ENCODE data around the gene KLF2.
"Not testable (repeated sequence)": the region's sequence is repeated elsewhere in the genome, so short reads cannot be mapped to it uniquely, and the experiment has no call there.

KLF2 gene

GRCh38 chr19:16338470-16339360 lies 14.1 kb downstream of the KLF2 start:
- DNase-seq = peak; percentile 91

- DNase-seq = no peak
Measured at GRCh38 chr19:16339361-16339725, 14.7 kb downstream of the KLF2 start.

DNA sequence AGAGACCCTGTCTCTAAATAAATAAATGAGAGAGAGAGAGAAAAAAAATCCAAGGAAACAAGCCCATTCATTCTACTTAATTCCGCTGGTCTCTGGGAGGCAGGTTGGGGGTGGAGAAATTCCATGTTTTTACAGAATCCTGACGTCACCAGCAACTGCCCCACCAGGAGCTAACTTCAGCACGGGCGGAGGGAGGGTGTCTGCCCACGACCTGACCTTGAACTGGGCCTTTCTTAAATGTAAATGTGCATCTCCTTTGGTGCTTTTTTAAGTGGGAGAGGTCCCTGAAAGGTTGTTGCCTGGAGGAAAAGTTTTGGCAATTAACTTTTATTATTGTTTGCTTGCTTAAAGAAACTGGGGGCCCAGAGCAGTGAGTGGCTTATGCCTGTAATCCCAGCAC lies 15.5 kb downstream of the KLF2 start:
- no peak for DNase-seq

DNA sequence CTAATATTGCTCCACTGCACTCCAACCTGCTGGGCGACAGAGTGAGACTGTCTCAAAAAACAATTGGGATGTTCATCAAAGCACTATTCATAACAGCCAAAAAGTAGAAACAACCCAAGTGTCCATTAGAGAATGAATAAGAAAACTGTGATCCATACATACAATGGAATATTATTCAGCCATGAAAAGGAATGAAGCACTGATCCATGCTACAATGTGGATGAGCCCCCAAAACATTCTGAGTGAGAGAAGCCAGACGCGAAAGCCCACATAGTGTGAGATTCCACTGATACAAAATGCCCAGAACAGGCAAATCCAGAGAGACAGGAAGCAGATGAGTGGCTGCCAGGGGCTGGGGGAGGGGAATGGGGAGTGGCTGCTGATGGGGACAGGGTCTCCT lies 16.0 kb downstream of the KLF2 start:
- no peak for DNase-seq

DNA sequence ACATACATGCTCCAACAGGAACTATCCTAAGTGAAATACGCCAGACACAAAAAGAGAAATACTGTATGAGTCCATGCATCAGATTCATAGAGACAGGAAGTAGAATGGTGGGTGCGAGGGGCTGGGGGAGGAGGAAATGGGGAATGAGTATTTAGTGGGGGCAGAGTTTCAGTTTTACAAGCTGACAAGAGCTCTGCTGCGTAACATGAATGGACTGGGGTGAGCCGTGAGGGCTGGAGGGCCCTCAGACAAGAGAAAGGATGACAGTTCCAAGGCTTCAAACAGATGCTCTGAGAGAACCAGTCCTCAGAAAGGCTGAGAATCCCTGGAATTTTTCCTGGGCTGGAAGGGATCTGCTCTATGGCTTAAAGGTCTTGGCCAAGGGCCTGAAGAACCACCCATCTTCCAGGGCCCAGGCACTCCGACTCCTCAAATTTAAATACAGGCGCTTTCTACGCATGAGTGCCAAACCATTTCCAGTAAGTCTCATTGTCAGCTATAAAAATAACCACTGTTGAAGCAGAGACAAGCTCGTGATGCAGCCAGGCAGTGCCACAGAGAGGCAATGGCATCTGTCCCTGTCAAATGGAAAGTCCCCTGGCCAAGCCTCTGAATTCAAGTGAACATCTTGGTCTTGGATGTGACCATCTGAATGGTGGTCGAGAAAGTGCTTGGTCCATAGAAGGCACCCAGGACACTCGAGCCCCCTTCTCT lies 17.5 kb downstream of the KLF2 start:
- peak; percentile 83 for DNase-seq

DNA sequence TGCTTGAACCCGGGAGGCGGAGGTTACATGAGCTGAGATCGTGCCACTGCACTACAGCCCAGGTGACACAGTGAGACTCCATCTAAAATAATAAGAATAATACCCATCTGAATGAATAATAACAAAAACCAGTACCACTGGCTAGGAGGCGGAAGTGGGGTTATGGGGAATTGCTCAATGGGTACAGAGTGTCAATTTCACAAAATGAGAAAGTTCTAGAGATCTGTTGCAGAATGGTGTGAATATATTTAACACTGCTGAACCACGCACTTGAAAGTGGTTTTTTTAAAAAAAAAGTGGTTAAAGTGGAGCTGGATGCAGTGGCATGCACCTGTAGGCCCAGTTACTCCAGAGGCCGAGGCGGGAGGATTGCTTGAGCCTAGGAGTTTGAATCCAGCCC lies 18.5 kb downstream of the KLF2 start:
- peak; percentile 42 for DNase-seq

DNA sequence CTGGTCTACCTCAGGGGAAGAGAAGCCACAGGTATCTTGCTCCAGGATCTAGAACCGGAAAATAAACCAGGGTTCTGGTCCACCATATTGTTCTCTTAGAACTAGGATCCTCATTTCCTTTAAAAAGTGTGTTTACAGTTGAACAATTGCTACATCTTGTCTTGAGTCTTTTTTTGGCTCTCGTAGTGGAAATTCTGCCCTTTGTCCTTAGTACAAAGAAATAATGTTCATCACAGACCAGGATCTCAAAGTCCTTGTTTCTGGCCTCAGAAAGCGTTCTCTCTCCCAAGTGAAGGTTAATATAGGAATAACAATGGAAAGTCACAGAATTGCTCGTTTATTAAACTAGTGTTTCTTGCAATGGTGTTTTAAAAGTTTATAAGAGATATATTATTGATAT lies 20.8 kb downstream of the KLF2 start:
- no peak for DNase-seq

DNA sequence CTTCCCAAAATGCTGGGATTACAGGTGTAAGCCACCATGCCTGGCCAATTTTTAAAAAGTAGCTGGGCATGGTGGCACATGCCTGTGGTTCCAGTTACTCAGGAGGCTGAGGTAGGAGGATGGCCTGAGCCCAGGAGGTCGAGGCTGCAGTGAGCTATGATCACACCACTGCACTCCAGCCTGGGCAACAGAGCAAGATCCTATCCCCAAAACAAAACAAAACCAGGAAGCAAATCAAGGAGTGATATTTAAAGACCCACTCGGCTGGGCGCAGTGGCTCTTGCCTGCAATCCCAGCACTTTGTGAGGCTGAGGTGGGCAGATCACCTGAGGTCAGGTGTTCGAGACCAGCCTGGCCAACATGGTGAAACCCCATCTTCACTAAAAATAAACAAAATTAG lies 22.5 kb downstream of the KLF2 start:
- not testable (repeated sequence) for DNase-seq

DNA sequence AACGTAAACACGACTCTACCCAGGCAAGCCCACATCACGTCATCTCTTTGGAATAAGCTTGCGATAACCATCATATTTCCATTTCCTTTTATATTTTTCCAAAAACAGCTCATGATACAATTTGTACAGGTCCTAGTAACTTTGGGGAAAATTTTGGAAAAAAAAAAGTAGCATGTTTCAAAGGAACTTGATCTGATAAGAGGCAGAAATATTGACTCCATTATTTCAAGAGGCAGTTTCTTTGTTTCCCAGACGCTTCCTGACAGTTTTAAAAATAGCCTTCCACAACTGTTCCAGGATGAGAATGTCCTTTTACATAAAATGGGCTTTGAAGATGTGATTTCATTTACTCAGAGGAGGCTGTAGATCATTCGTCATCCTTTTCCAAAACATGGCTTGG lies 23.1 kb downstream of the KLF2 start:
- no peak for DNase-seq

DNA sequence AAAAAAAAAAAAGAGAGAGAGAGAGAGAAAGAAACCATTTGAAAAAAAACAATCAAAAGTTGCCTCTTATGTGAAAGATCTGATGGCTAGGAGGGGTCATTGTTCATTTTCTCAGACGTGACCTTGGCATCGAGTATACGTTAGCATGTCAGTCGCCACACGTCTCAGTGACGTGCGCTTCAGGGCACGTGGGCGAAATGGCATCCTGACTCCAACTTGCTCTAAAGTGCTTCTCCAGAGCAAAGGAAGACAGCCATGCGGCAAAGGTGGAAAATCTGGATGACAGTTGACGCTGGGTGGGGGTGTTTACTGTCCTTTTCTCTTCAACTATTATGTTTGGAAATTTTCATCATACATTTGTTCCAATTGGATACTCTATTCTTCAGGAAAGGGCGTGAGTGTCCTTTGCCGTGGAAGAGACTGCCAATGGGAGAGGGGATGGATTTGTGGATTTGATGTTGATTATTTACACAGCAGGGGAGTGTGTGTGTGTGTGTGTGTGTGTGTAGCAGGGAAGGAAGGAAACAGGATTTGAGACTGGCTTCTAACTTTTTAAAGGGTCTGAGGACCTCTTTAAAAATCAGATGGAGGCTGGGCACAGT lies 25.0 kb downstream of the KLF2 start:
- no peak for DNase-seq

- no peak for DNase-seq
Measured at GRCh38 chr19:16351133-16351809, 26.6 kb downstream of the KLF2 start.

DNA sequence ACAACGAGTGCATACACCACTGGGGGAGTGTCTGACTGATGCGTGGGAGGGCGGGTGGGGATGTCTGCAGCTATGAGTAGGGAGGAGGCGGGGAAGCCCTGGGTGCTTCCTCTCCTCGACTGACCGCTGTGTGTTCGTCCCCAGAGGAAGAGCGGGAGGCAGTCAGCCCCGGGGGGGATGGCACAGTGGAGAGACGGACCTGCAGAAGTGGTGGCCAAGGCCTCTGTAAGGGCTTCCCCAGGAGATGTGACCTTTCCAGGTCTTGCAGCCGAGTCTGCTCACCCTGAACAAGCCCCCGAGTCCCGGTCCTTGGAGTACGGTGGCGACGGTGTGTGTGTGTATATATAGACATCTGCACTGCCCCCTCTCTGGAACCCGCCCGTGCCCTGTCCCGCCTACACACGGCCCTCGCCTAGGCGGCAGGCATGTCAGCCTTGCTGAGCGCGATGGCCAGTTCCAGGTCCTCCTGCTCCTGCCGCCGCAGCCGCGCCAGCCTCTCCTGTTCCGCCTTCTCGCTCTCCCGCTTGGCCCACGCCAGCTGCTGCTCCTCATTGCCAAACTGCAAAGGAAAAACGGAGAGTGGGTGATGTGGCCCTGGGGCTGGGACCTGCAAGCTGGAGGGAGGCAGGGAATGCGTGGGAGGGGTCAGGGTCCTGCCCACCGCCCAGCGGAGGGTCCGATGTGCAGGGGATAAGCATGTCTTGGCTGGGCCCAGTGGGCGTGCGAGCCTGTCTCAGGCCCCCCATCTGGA lies 30.8 kb downstream of the KLF2 start:
- no peak for DNase-seq

GRCh38 chr19:16358456-16358855 lies 33.8 kb downstream of the KLF2 start:
- no peak for DNase-seq

GRCh38 chr19:16359074-16359473 lies 34.4 kb downstream of the KLF2 start:
- no peak for DNase-seq

DNA sequence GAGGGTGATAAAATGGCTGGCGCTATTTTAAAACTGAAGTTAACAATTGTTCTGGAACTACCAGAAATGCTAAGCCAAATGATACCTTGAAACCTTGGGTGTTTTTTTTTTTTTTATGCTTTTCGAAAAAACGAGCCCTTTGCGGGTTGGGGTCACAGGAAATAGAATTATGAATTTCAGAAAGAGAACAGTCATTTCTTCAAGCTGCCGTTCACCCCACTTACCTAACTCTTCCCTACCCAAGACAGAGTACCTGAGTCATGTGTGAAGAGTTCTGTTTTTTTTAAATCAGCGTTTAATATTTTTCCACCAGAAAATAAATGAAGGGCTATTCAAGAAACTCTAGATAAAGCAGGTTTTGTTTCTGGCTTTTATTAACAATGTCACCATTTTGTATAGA lies 35.3 kb downstream of the KLF2 start:
- no peak for DNase-seq

- DNase-seq = no peak
Measured at GRCh38 chr19:16360738-16361137, 36.1 kb downstream of the KLF2 start.

DNA sequence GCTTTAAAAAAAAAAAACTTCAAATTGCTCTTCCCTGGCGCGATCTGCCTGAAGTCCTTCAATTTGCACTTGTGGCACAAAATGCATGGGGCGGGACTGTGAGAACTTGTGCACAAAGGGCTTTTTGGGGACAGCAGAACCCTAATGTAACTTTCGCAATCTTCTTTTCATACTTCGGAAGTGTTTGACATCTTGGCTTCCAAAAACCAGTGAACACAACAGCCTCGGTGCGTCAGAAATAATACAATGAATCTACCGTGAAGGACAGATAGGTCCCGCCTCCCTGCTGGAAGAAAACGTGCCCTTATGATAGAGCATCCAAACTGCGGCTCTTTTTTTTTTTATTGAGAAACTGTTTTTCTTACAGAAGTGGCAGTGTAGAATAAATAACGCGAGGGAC lies 36.6 kb downstream of the KLF2 start:
- no peak for DNase-seq

DNA sequence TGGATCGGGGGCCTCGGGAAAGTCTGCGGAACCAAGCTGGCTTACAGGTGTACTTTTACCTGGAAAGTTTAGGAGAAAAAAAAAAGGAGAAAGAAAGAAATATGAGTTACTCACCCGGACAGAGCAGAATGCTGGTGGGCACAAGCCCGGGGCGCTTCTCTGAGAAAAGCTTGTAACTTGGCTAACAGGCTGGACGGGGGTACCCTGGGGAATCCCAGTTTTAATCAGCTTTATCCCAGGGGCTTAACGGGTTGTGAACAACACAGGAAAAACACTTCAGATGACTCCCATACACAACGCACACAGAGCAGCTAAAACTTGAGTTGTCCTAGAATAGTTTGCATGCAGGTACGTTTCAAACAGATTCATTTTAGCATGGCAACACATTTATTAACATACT lies 37.3 kb downstream of the KLF2 start:
- no peak for DNase-seq

DNA sequence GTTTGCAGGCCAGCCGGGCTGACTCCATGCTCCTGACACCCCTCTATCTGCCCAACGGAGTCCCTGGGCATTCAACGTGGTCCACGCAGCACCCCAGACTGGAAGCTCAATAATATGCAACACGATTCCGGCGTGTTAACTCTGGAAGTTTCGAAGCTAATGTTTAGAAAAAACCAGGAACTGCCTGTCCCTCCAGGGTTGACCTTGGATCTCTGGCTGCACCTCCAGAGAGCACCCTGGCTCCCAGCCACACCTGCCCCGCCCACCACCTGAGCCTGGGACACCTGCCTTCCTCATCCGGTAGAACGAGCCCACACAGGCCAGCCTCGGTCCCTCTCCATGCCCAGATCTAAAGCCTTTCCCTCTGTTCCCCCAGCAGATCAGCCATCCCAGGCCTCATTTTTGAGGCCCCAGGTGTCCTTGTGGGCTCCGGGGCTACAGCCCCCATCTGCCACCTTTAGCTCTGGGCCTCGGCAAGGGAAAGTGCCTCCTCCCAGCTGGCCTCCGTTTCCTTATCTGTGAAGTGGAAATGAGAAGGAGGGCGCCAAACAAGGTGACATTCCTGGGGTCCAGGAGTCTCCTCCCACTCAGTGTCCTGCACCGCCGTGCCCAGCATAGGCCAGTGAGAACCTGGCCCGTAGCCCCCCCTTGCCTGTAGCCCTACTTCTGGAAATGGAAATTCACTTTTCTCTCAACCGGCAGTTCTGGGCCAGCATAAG lies 38.7 kb downstream of the KLF2 start:
- no peak for DNase-seq

- no peak for DNase-seq
Measured at GRCh38 chr19:16363852-16364230, 39.2 kb downstream of the KLF2 start.

DNA sequence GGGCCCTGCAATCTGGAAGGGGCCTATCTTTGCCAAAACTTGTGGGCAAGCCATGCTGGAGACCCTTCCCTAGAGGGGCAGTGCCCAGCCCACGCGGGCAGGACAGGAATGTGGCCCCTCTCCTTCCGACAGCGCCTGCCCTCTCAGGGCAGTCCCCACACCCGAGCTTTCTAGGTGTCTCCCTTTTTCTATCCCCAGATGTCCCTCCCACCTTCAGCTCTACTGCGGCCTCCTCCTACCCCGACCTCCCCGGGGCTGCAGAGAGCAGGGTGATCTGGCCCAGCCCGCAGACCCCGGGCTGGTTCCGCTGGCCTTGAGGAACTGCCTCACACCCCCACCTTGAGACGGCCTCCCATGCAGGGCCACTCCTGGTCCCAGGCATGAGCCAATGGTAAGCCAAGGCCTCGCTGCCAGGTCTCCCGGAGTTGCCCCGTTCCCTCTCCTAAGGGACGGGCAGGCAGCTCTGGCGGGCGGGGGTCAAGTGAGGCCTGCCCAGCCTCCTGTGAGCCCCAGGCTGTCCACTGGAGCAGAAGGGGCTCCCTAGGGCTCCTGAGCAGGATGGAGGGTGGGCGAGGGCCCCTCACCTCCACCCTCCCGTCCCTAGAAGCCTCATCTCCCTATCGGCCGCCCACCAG lies 39.7 kb downstream of the KLF2 start:
- no peak for DNase-seq
